H9 (cell line): ENCODE data around the gene WFS1. TPM values are rescaled to one million over a fixed set of nuclear protein-coding genes. Genes with fewer than 3 reads are reported as not detected.

ENCODE experiments used
- DNase-seq: peaks from one replicate; pipeline ENCODE4 v3.0.0-alpha.2; 2017
- H2AFZ ChIP-seq: one replicate; pipeline ENCODE4 v1.6.1; 2013; ENCODE audit warnings: mild to moderate bottlenecking, low read length, control low read depth, moderate library complexity
- H2AK5ac ChIP-seq: 2 replicates; pipeline ENCODE4 v1.6.1; 2013; ENCODE audit warnings: low read length, control low read depth, mixed read lengths; ENCODE audit not compliant: insufficient read length
- H2BK120ac ChIP-seq: one replicate; pipeline ENCODE4 v1.6.1; 2013; ENCODE audit warnings: low read depth, mild to moderate bottlenecking, low read length, control low read depth, inconsistent platforms; ENCODE audit not compliant: poor library complexity, severe bottlenecking
- H2BK12ac ChIP-seq: 2 replicates; pipeline ENCODE4 v1.6.1; 2013; ENCODE audit warnings: low read length, control low read depth, mixed read lengths, low read depth; ENCODE audit not compliant: insufficient read length
- H2BK15ac ChIP-seq: 2 replicates; pipeline ENCODE4 v1.6.1; 2013; ENCODE audit warnings: low read depth, low read length, control low read depth
- H2BK20ac ChIP-seq: one replicate; pipeline ENCODE4 v1.6.1; 2013; ENCODE audit warnings: low read depth, mild to moderate bottlenecking, low read length, control low read depth, inconsistent platforms; ENCODE audit not compliant: poor library complexity, severe bottlenecking
- H2BK5ac ChIP-seq: 2 replicates; pipeline ENCODE4 v1.6.1; 2013; ENCODE audit warnings: low read length, control low read depth, mixed read lengths; ENCODE audit not compliant: insufficient read length
- H3K14ac ChIP-seq: 2 replicates; pipeline ENCODE4 v1.6.1; 2013; ENCODE audit warnings: low read length, control low read depth; ENCODE audit not compliant: insufficient read depth
- H3K18ac ChIP-seq: 2 replicates; pipeline ENCODE4 v1.6.1; 2013; ENCODE audit warnings: low read depth, mild to moderate bottlenecking, mixed read lengths, low read length, control low read depth; ENCODE audit not compliant: insufficient read length
- H3K23ac ChIP-seq: 2 replicates; pipeline ENCODE4 v1.6.1; 2013; ENCODE audit warnings: low read length, control low read depth, mixed read lengths, low read depth; ENCODE audit not compliant: insufficient read length
- H3K23me2 ChIP-seq: 2 replicates; pipeline ENCODE4 v1.6.1; 2013; ENCODE audit warnings: low read depth, mild to moderate bottlenecking, mixed read lengths, low read length, control low read depth; ENCODE audit not compliant: insufficient read length, poor library complexity, severe bottlenecking
- H3K27ac ChIP-seq: 2 replicates; pipeline ENCODE4 v1.5.1; 2013; ENCODE audit warnings: low read length, control low read depth, mixed read lengths, low read depth; ENCODE audit not compliant: insufficient read length
- H3K27me3 ChIP-seq: 2 replicates; pipeline ENCODE4 v1.6.1; 2013; ENCODE audit warnings: low read length, control low read depth, inconsistent platforms; ENCODE audit not compliant: insufficient read depth
- H3K4ac ChIP-seq: 2 replicates; pipeline ENCODE4 v1.6.1; 2013; ENCODE audit warnings: low read depth, mild to moderate bottlenecking, control low read depth, inconsistent platforms, low read length, moderate library complexity
- H3K4me1 ChIP-seq: 2 replicates; pipeline ENCODE4 v1.6.1; 2013; ENCODE audit warnings: low read length, control low read depth, inconsistent platforms; ENCODE audit not compliant: insufficient read depth
- H3K4me2 ChIP-seq: 2 replicates; pipeline ENCODE4 v1.6.1; 2013; ENCODE audit warnings: low read length, control low read depth, mixed read lengths; ENCODE audit not compliant: insufficient read length, insufficient read depth
- H3K56ac ChIP-seq: 2 replicates; pipeline ENCODE4 v1.6.1; 2013; ENCODE audit warnings: low read depth, mild to moderate bottlenecking, mixed read lengths, low read length, control low read depth; ENCODE audit not compliant: insufficient read length
- H3K79me1 ChIP-seq: 2 replicates; pipeline ENCODE4 v1.6.1; 2013; ENCODE audit warnings: low read depth, mild to moderate bottlenecking, moderate library complexity, low read length, control low read depth, inconsistent platforms; ENCODE audit not compliant: insufficient read depth, poor library complexity, severe bottlenecking
- H3K79me2 ChIP-seq: 2 replicates; pipeline ENCODE4 v1.6.1; 2013; ENCODE audit warnings: low read length, control low read depth, inconsistent platforms; ENCODE audit not compliant: insufficient read depth
- H3K9ac ChIP-seq: 2 replicates; pipeline ENCODE4 v1.6.1; 2013; ENCODE audit warnings: low read length, control low read depth, mixed read lengths; ENCODE audit not compliant: insufficient read length; ENCODE audit errors: extremely low read depth
- H3K9me3 ChIP-seq: one replicate; pipeline ENCODE4 v1.6.1; 2013; ENCODE audit warnings: low read depth, low read length, inconsistent platforms; ENCODE audit not compliant: control insufficient read depth
- H3T11ph ChIP-seq: one replicate; pipeline ENCODE4 v1.6.1; 2013; ENCODE audit warnings: mild to moderate bottlenecking, low read length, control low read depth, inconsistent platforms
- H4K20me1 ChIP-seq: one replicate; pipeline ENCODE4 v1.6.1; 2013; ENCODE audit not compliant: control insufficient read depth, insufficient read length, insufficient read depth
- H4K5ac ChIP-seq: 2 replicates; pipeline ENCODE4 v1.6.1; 2013; ENCODE audit warnings: low read depth, mild to moderate bottlenecking, mixed read lengths, low read length, control low read depth; ENCODE audit not compliant: insufficient read length
- H4K8ac ChIP-seq: replicated peaks from 2 replicates; pipeline ENCODE4 v1.6.1; 2013; ENCODE audit warnings: low read length, control low read depth, mixed read lengths, low read depth; ENCODE audit not compliant: insufficient read length
- H4K91ac ChIP-seq: 2 replicates; pipeline ENCODE4 v1.6.1; 2013; ENCODE audit warnings: low read depth, mild to moderate bottlenecking, moderate library complexity, mixed read lengths, low read length, control low read depth; ENCODE audit not compliant: insufficient read length
- H3K27ac Mint-ChIP-seq, 3 experiments: 2 replicates in 2 of 3; 3 replicates in 1 of 3; pipeline ENCODE4 v1.8.0; 2020 to 2021; ENCODE audit warnings: mixed read lengths in 3 of 3, mild to moderate bottlenecking in 1 of 3, moderate library complexity in 1 of 3
- H3K27me3 Mint-ChIP-seq: 2 replicates; pipeline ENCODE4 v1.8.0; 2021; ENCODE audit warnings: low read depth, mild to moderate bottlenecking, moderate library complexity, mixed read lengths
- H3K36me3 Mint-ChIP-seq, 3 experiments: 2 replicates in 2 of 3; 3 replicates in 1 of 3; pipeline ENCODE4 v1.8.0; 2020 to 2021; ENCODE audit warnings: low read depth in 3 of 3, mixed read lengths in 3 of 3; ENCODE audit not compliant: insufficient read depth in 1 of 3
- H3K4me1 Mint-ChIP-seq, 2 experiments: 2 replicates each; pipeline ENCODE4 v1.8.0; 2020; ENCODE audit warnings: mixed read lengths in 2 of 2
- H3K4me3 Mint-ChIP-seq, 2 experiments: 2 replicates in 1 of 2; 3 replicates in 1 of 2; pipeline ENCODE4 v1.8.0; 2020 to 2021; ENCODE audit warnings: mild to moderate bottlenecking in 2 of 2, mixed read lengths in 2 of 2, moderate library complexity in 1 of 2
- H3K9me3 Mint-ChIP-seq, 2 experiments: 2 replicates in 1 of 2; 3 replicates in 1 of 2; pipeline ENCODE4 v1.8.0; 2020; ENCODE audit warnings: mild to moderate bottlenecking in 2 of 2, mixed read lengths in 2 of 2, moderate library complexity in 1 of 2
- CTCF ChIP-seq: fragments of 200-600 bp; sonication (generic); conservative IDR thresholded peaks from 3 replicates; pipeline ENCODE4 v1.8.0; 2021; ENCODE audit warnings: antibody characterized with exemption, mild to moderate bottlenecking
- WGBS: extraction: QIAGEN DNeasy Blood & Tissue Kit; methylation state at CpG from one replicate; pipeline ENCODE4 v1.1.7; 2013; ENCODE audit warnings: missing lambda C conversion rate, low lambda C conversion rate, mixed read lengths; ENCODE audit not compliant: insufficient read length; ENCODE audit errors: extremely low coverage; 5-methylcytosine and 5-hydroxymethylcytosine counted together
- total RNA-seq: library from RNA; stranded (reverse); gene quantifications from 2 replicates; pipeline ENCODE4 v1.2.1, GENCODE V29; 2021

The WFS1 gene
- total RNA-seq, 1 experiment from 2014 or later = 18.9 TPM

GRCh38 chr4:6226506-6226905 is 43.1 kb upstream of the WFS1 start:
- H3K9me3 Mint-ChIP-seq = peaks cover 0 to 3% of the 10 kb centered on the region in 2 experiments; a peak in 2 of 5 replicates
- no peak overlapping the region for H2BK15ac ChIP-seq
- H4K20me1 ChIP-seq = no peaks in the 10 kb centered on the region
- DNase-seq = peak; percentile 14
- H3K27ac Mint-ChIP-seq = no peak overlapping the region
- H3K23me2 ChIP-seq = no peaks in the 10 kb centered on the region
- H3K4me2 ChIP-seq = no peak overlapping the region
- peaks cover 5 to 26% of the 10 kb centered on the region in 2 experiments; a peak in 3 of 4 replicates for H3K4me1 Mint-ChIP-seq
- H3K14ac ChIP-seq = no peak overlapping the region
- peaks cover 12% of the 10 kb centered on the region for H3K27me3 Mint-ChIP-seq
- no peak overlapping the region for H4K8ac ChIP-seq
- no peaks in the 10 kb centered on the region for H3K4me1 ChIP-seq
- no CpG with 5 or more reads among the region's 7 CpGs for WGBS
- no peak overlapping the region for H2AFZ ChIP-seq
- H3K56ac ChIP-seq = no peak overlapping the region
- H3K27me3 ChIP-seq = 0 out of 2 replicates have a peak, but pooled peaks cover 3% of the 10 kb centered on the region
- no peak overlapping the region for H2BK12ac ChIP-seq
- no peak overlapping the region for H3T11ph ChIP-seq
- no peak for TF ChIP-seq CTCF
- no peak overlapping the region for H2BK5ac ChIP-seq
- H3K18ac ChIP-seq = no peak overlapping the region
- no peaks in the 10 kb centered on the region for H3K9me3 ChIP-seq
- H4K5ac ChIP-seq = no peak overlapping the region
- H4K91ac ChIP-seq = no peak overlapping the region
- H3K79me2 ChIP-seq = no peaks in the 10 kb centered on the region
- no peaks in the 10 kb centered on the region for H3K79me1 ChIP-seq
- no peak overlapping the region for H3K4me3 Mint-ChIP-seq
- H3K4ac ChIP-seq = no peak overlapping the region
- H3K9ac ChIP-seq = no peak overlapping the region
- H2BK120ac ChIP-seq = no peak overlapping the region
- no peak overlapping the region for H2AK5ac ChIP-seq
- H2BK20ac ChIP-seq = no peak overlapping the region
- H3K27ac ChIP-seq = no peak overlapping the region
- H3K23ac ChIP-seq = no peak overlapping the region
- no peaks in the 10 kb centered on the region for H3K36me3 Mint-ChIP-seq
